Neural cell (in vitro differentiated cells): ENCODE data around the gene NLRP4. TPM values are rescaled to one million over a fixed set of nuclear protein-coding genes. Genes with fewer than 3 reads are reported as not detected.

Experiments
- H2AFZ ChIP-seq: fragments of 200-600, 300-800 bp; sonication (generic), shearing (Covaris generic); 2 replicates; pipeline ENCODE4 v1.6.0; 2014; ENCODE audit warnings: low read depth, mild to moderate bottlenecking, antibody characterized with exemption, low read length, moderate library complexity
- H3F3A ChIP-seq: fragments of 200-600 bp; shearing (Covaris generic); 2 replicates; pipeline ENCODE4 v1.6.1; 2016; ENCODE audit warnings: mild to moderate bottlenecking, moderate library complexity, mixed read lengths, antibody characterized with exemption, low read length; ENCODE audit not compliant: insufficient read depth, poor library complexity, severe bottlenecking
- H3K27ac ChIP-seq: fragments of 200-600, 300-800 bp; sonication (generic), shearing (Covaris generic); 2 replicates; pipeline ENCODE4 v1.5.1; 2014; ENCODE audit warnings: mild to moderate bottlenecking, low read length, moderate library complexity
- H3K27me3 ChIP-seq: fragments of 300-800, 200-600 bp; sonication (generic), shearing (Covaris generic); 2 replicates; pipeline ENCODE4 v1.6.0; 2014; ENCODE audit warnings: mild to moderate bottlenecking, low read depth, low read length, moderate library complexity; ENCODE audit not compliant: insufficient read depth
- H3K36me3 ChIP-seq: fragments of 300-800, 200-600 bp; sonication (generic), shearing (Covaris generic); 2 replicates; pipeline ENCODE4 v1.5.1; 2014; ENCODE audit warnings: mild to moderate bottlenecking, antibody characterized with exemption, low read length, moderate library complexity; ENCODE audit not compliant: insufficient read depth
- H3K4me2 ChIP-seq: fragments of 300-800, 200-600 bp; sonication (generic), shearing (Covaris generic); 2 replicates; pipeline ENCODE4 v1.6.0; 2014; ENCODE audit warnings: mild to moderate bottlenecking, low read length
- H3K4me3 ChIP-seq: fragments of 300-800, 200-600 bp; sonication (generic), shearing (Covaris generic); 2 replicates; pipeline ENCODE4 v1.5.1; 2014; ENCODE audit warnings: mild to moderate bottlenecking, low read length, moderate library complexity
- H3K79me2 ChIP-seq: fragments of 200-600 bp; shearing (Covaris generic); replicated peaks from 2 replicates; pipeline ENCODE4 v1.6.0; 2014; ENCODE audit warnings: mild to moderate bottlenecking, low read length, moderate library complexity; ENCODE audit not compliant: insufficient read depth
- H3K9ac ChIP-seq: fragments of 300-800, 200-600 bp; sonication (generic), shearing (Covaris generic); 2 replicates; pipeline ENCODE4 v1.6.1; 2016; ENCODE audit warnings: mild to moderate bottlenecking, low read length, mixed read lengths
- H3K9me2 ChIP-seq: fragments of 200-600 bp; shearing (Covaris generic); 2 replicates; pipeline ENCODE4 v1.6.1; 2016; ENCODE audit warnings: mild to moderate bottlenecking, low read length, mixed read lengths; ENCODE audit not compliant: insufficient read depth
- H3K9me3 ChIP-seq: fragments of 200-600, 300-800 bp; sonication (generic), shearing (Covaris generic); 2 replicates; pipeline ENCODE4 v1.6.1; 2016; ENCODE audit warnings: mild to moderate bottlenecking, mixed run types, low read length, moderate library complexity, mixed read lengths
- H4K20me1 ChIP-seq: fragments of 200-600 bp; shearing (Covaris generic); 2 replicates; pipeline ENCODE4 v1.6.1; 2016; ENCODE audit warnings: mild to moderate bottlenecking, mixed run types; ENCODE audit not compliant: insufficient read depth
- CTCF ChIP-seq: fragments of 450-650 bp; IDR thresholded peaks from 2 replicates; pipeline ENCODE4 v1.5.1; 2014; ENCODE audit warnings: antibody characterized with exemption, mild to moderate bottlenecking, moderate library complexity; ENCODE audit not compliant: poor library complexity, severe bottlenecking
- EP300 ChIP-seq: fragments of 450-650 bp; conservative IDR thresholded peaks from 2 replicates; pipeline ENCODE4 v1.6.1; 2014; ENCODE audit warnings: antibody characterized with exemption, mild to moderate bottlenecking, moderate library complexity; ENCODE audit not compliant: poor library complexity, severe bottlenecking
- EZH2 ChIP-seq: fragments of 200-600, 300-800 bp; shearing (Covaris generic), sonication (generic); IDR thresholded peaks from 2 replicates; pipeline ENCODE4 v1.6.1; 2014; ENCODE audit warnings: antibody characterized with exemption, low read length, borderline replicate concordance, mild to moderate bottlenecking; ENCODE audit not compliant: insufficient read depth, poor library complexity, severe bottlenecking
- MXI1 ChIP-seq: fragments of 450-650 bp; conservative IDR thresholded peaks from 2 replicates; pipeline ENCODE4 v1.6.1; 2014; ENCODE audit warnings: antibody characterized with exemption, mild to moderate bottlenecking; ENCODE audit not compliant: poor library complexity, severe bottlenecking
- POLR2AphosphoS5 ChIP-seq: IDR thresholded peaks from 2 replicates; pipeline ENCODE4 v1.6.1; 2012
- RAD21 ChIP-seq: fragments of 450-650 bp; conservative IDR thresholded peaks from 2 replicates; pipeline ENCODE4 v1.6.1; 2014; ENCODE audit warnings: antibody characterized with exemption, mild to moderate bottlenecking, moderate library complexity
- SMC3 ChIP-seq: fragments of 450-650 bp; conservative IDR thresholded peaks from 2 replicates; pipeline ENCODE4 v1.6.1; 2014; ENCODE audit warnings: antibody characterized with exemption, mild to moderate bottlenecking, moderate library complexity; ENCODE audit not compliant: poor library complexity
- TAF1 ChIP-seq: IDR thresholded peaks from 2 replicates; pipeline ENCODE4 v1.6.1; 2012; ENCODE audit warnings: low read depth
- polyA plus RNA-seq: library from polyadenylated mRNA; depleted of rRNA; stranded (reverse); fragments of >200 nt; gene quantifications from 2 replicates; pipeline ENCODE4 v1.2.3, GENCODE V29; 2014
- TF ChIP-seq, protein P1 (sequence below): IDR thresholded peaks from 2 replicates; pipeline ENCODE4 v1.6.1; 2012; ENCODE audit warnings: borderline replicate concordance

Gene NLRP4
- polyA plus RNA-seq, 1 donor from 2014 or later, result not detected

DNA sequence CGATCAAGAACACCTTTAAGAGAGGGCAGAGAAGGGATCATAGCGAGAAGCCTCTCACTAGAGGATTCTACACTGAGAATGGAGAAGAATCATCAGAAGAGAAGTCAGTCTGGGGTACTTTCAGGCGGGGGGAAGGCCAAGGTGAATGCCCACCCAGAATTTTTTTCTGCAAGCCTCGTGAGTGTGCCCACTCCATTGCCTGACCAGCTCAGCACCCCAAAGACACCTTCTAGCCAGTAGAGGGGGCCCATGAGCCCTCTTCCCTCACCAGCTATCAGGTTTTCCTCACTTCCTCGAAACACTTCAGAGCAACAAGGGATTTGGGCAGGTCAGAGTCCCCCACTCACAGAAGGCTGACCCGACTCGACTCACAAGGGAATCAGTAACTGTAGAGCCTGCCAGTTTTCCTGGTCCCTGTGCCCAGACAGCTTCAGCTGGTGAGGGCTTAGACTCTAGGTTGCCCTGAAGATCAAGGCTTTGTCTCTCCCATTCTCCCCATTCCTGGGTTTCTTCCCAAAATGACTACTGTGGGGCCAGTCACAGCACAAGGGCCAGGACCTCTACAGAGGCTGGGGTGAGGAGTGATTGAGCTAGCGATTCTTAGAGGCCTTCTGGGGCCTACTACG is 77.4 kb downstream of the NLRP4 start:
- Histone ChIP-seq H4K20me1 (no peaks in the 10 kb centered on the region), H2AFZ (no peak overlapping the region), H3K9ac (no peak overlapping the region), H3F3A (no peaks in the 10 kb centered on the region), H3K36me3 (no peaks in the 10 kb centered on the region), H3K4me2 (no peak overlapping the region), H3K79me2 (no peaks in the 10 kb centered on the region), H3K9me2 (no peaks in the 10 kb centered on the region), H3K9me3 (peaks cover 3% of the 10 kb centered on the region), H3K27ac (no peak overlapping the region), H3K27me3 (no peaks in the 10 kb centered on the region), H3K4me3 (no peak overlapping the region)
- TF ChIP-seq, protein P1, sequence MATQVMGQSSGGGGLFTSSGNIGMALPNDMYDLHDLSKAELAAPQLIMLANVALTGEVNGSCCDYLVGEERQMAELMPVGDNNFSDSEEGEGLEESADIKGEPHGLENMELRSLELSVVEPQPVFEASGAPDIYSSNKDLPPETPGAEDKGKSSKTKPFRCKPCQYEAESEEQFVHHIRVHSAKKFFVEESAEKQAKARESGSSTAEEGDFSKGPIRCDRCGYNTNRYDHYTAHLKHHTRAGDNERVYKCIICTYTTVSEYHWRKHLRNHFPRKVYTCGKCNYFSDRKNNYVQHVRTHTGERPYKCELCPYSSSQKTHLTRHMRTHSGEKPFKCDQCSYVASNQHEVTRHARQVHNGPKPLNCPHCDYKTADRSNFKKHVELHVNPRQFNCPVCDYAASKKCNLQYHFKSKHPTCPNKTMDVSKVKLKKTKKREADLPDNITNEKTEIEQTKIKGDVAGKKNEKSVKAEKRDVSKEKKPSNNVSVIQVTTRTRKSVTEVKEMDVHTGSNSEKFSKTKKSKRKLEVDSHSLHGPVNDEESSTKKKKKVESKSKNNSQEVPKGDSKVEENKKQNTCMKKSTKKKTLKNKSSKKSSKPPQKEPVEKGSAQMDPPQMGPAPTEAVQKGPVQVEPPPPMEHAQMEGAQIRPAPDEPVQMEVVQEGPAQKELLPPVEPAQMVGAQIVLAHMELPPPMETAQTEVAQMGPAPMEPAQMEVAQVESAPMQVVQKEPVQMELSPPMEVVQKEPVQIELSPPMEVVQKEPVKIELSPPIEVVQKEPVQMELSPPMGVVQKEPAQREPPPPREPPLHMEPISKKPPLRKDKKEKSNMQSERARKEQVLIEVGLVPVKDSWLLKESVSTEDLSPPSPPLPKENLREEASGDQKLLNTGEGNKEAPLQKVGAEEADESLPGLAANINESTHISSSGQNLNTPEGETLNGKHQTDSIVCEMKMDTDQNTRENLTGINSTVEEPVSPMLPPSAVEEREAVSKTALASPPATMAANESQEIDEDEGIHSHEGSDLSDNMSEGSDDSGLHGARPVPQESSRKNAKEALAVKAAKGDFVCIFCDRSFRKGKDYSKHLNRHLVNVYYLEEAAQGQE, result no peak
- no peak for TF ChIP-seq POLR2AphosphoS5
- no peak for TF ChIP-seq EZH2
- no peak for TF ChIP-seq CTCF
- no peak for TF ChIP-seq MXI1
- TF ChIP-seq RAD21, result no peak
- TF ChIP-seq EP300, result no peak
- no peak for TF ChIP-seq TAF1
- no peak for TF ChIP-seq SMC3

DNA sequence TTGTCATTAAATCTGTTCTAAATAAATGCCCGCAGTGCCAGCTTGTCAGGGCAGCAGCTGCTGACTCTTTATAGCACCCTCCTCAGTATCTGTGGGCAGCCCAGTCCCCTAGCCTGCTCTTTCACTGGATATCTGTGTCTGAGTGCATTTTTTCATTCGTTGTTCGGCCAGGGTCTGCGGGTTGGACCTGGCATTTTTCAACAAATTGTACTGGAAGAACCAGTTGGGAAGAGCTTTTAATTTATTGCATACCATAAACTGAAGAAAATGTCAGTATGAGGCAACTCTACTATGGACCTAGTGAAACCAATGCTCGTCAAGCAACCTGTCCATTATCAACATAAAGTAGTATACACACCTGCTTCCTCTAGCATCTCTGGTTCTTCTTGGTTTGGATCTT is 87.2 kb downstream of the NLRP4 start:
- TF ChIP-seq, protein P1, result no peak
- TF ChIP-seq TAF1 (no peak), EZH2 (no peak), POLR2AphosphoS5 (no peak), SMC3 (no peak), MXI1 (no peak), CTCF (no peak), EP300 (no peak), RAD21 (no peak)
- Histone ChIP-seq H3F3A (no peaks in the 10 kb centered on the region), H3K27ac (no peak overlapping the region), H3K9me3 (peaks cover 4% of the 10 kb centered on the region), H3K9me2 (no peaks in the 10 kb centered on the region), H3K4me3 (no peak overlapping the region), H2AFZ (no peak overlapping the region), H3K9ac (no peak overlapping the region), H3K36me3 (no peaks in the 10 kb centered on the region), H4K20me1 (no peaks in the 10 kb centered on the region), H3K79me2 (no peaks in the 10 kb centered on the region), H3K27me3 (no peaks in the 10 kb centered on the region), H3K4me2 (no peak overlapping the region)
